HEK293 (cell line): Measurements from ENCODE around the gene ZFP3.

Experiments
- CTCF ChIA-PET: fragments of 350-600 bp; formaldehyde crosslinking; extraction: SDS; loops from one replicate; lab custom pipeline; 2021; ENCODE audit warnings: antibody characterized with exemption; lab: Yijun Ruan, JAX
- POLR2A ChIA-PET: fragments of 300-600 bp; formaldehyde crosslinking; extraction: SDS; loops from one replicate; lab custom pipeline; 2020; ENCODE audit warnings: antibody characterized with exemption, inconsistent platforms; lab: Yijun Ruan, JAX
- H3K27ac ChIP-seq: fragments of 200-500 bp; sonication (Bioruptor generic); 2 replicates; pipeline ENCODE4 v1.5.1; 2014; ENCODE audit warnings: low read depth, low read length, control low read depth, inconsistent platforms; ENCODE audit errors: extremely low read depth
- H3K36me3 ChIP-seq, 2 experiments: fragments of 200-500 bp in 1 of 2; sonication (Bioruptor generic) in 1 of 2; 1 replicate in 1 of 2; 2 replicates in 1 of 2; pipeline ENCODE4 v1.5.1; 2014 to 2017; ENCODE audit warnings: inconsistent platforms in 2 of 2, low read length in 2 of 2; ENCODE audit not compliant: control insufficient read depth in 2 of 2, insufficient read depth in 1 of 2
- H3K4me1 ChIP-seq: fragments of 200-500 bp; sonication (Bioruptor generic); 2 replicates; pipeline ENCODE4 v1.5.1; 2014; ENCODE audit warnings: mild to moderate bottlenecking, low read length, inconsistent platforms; ENCODE audit not compliant: control insufficient read depth, insufficient read depth
- H3K4me3 ChIP-seq: 2 replicates; pipeline ENCODE4 v1.5.1; 2011; ENCODE audit warnings: low read depth, mild to moderate bottlenecking, control low read depth, low read length, moderate library complexity
- H3K9me3 ChIP-seq: fragments of 200-500 bp; sonication (Bioruptor generic); 2 replicates; pipeline ENCODE4 v1.5.1; 2014; ENCODE audit warnings: low read depth, low read length, inconsistent platforms; ENCODE audit not compliant: control insufficient read depth, insufficient read depth
- GLI4 ChIP-seq: fragments of 450-650 bp; formaldehyde crosslinking; IDR thresholded peaks from 2 replicates; pipeline ENCODE4 v1.5.1; 2016; ENCODE audit warnings: missing biosample characterization, missing genetic modification characterization
- HOXD13 ChIP-seq: sonication (generic); formaldehyde crosslinking; IDR thresholded peaks from 2 replicates; pipeline ENCODE4 v1.8.0; 2022; ENCODE audit warnings: missing genetic modification reagents, borderline replicate concordance
- IKZF3 ChIP-seq: fragments of 450-650 bp; IDR thresholded peaks from 2 replicates; pipeline ENCODE4 v1.5.0; 2018; ENCODE audit warnings: missing biosample characterization, mild to moderate bottlenecking, missing genetic modification characterization, moderate library complexity
- TCF7L2 ChIP-seq: IDR thresholded peaks from 2 replicates; pipeline ENCODE4 v1.6.1; 2011; ENCODE audit warnings: low read depth, mild to moderate bottlenecking, inconsistent platforms, low read length, moderate library complexity, borderline replicate concordance
- YY2 ChIP-seq: fragments of 450-650 bp; formaldehyde crosslinking; IDR thresholded peaks from 2 replicates; pipeline ENCODE4 v1.5.1; 2016; ENCODE audit warnings: missing biosample characterization, missing genetic modification characterization
- ZBTB17 ChIP-seq: fragments of 450-650 bp; formaldehyde crosslinking; IDR thresholded peaks from 2 replicates; pipeline ENCODE4 v1.5.1; 2016; ENCODE audit warnings: missing biosample characterization, missing genetic modification characterization
- ZBTB26 ChIP-seq: fragments of 450-650 bp; formaldehyde crosslinking; optimal IDR thresholded peaks from 2 replicates; pipeline ENCODE3; 2016; ENCODE audit warnings: missing biosample characterization, mild to moderate bottlenecking, missing genetic modification characterization
- ZNF10 ChIP-seq: fragments of 450-650 bp; formaldehyde crosslinking; IDR thresholded peaks from 2 replicates; pipeline ENCODE4 v1.5.1; 2017; ENCODE audit warnings: missing biosample characterization, missing genetic modification characterization
- ZNF138 ChIP-seq: fragments of 450-650 bp; formaldehyde crosslinking; IDR thresholded peaks from 2 replicates; pipeline ENCODE4 v1.5.1; 2016; ENCODE audit warnings: missing biosample characterization, missing genetic modification characterization, borderline replicate concordance
- ZNF148 ChIP-seq: fragments of 450-650 bp; formaldehyde crosslinking; IDR thresholded peaks from 2 replicates; pipeline ENCODE4 v1.5.0; 2017; ENCODE audit warnings: missing biosample characterization, missing genetic modification characterization, borderline replicate concordance
- ZNF266 ChIP-seq: fragments of 450-650 bp; formaldehyde crosslinking; IDR thresholded peaks from 2 replicates; pipeline ENCODE4 v1.5.1; 2016; ENCODE audit warnings: missing biosample characterization, missing genetic modification characterization, low read depth
- ZNF488 ChIP-seq: fragments of 450-650 bp; formaldehyde crosslinking; IDR thresholded peaks from 2 replicates; pipeline ENCODE4 v1.5.1; 2016; ENCODE audit warnings: missing biosample characterization, missing genetic modification characterization
- ZNF514 ChIP-seq: fragments of 450-650 bp; formaldehyde crosslinking; IDR thresholded peaks from 2 replicates; pipeline ENCODE4 v1.5.1; 2016; ENCODE audit warnings: missing biosample characterization, missing genetic modification characterization
- ZNF521 ChIP-seq: fragments of 450-650 bp; formaldehyde crosslinking; IDR thresholded peaks from 2 replicates; pipeline ENCODE4 v1.5.1; 2017; ENCODE audit warnings: missing biosample characterization, mild to moderate bottlenecking, missing genetic modification characterization
- ZNF548 ChIP-seq: fragments of 450-650 bp; formaldehyde crosslinking; IDR thresholded peaks from 2 replicates; pipeline ENCODE4 v1.5.1; 2016; ENCODE audit warnings: missing biosample characterization, missing genetic modification characterization
- ZNF629 ChIP-seq: fragments of 450-650 bp; formaldehyde crosslinking; IDR thresholded peaks from 2 replicates; pipeline ENCODE4 v1.5.1; 2017; ENCODE audit warnings: missing biosample characterization, missing genetic modification characterization
- ZNF677 ChIP-seq: fragments of 450-650 bp; IDR thresholded peaks from 2 replicates; pipeline ENCODE4 v1.5.0; 2018; ENCODE audit warnings: missing biosample characterization, mild to moderate bottlenecking, missing genetic modification characterization, moderate library complexity
- ZNF701 ChIP-seq: fragments of 450-650 bp; formaldehyde crosslinking; IDR thresholded peaks from 2 replicates; pipeline ENCODE4 v1.5.1; 2016; ENCODE audit warnings: missing biosample characterization, missing genetic modification characterization

The ZFP3 gene

GRCh38 chr17:5115673-5116651 lies 37.7 kb downstream of the ZFP3 start, which contains the start of gene USP6:
Gene USP6, plus strand, starts transcription at chr17:5116032. Its CDS starts 14,336 bp downstream, at chr17:5130368.
- POLR2A ChIA-PET: no interaction called here

GRCh38 chr17:5118219-5118618 lies 40.0 kb downstream of the ZFP3 start:
- peak; percentile 71 for TF ChIP-seq ZBTB17 (tag by site-specific recombination)
- TF ChIP-seq ZNF148 (tag by site-specific recombination): no peak
- no peak for TF ChIP-seq ZNF138
- Histone ChIP-seq H3K4me3 (no peak overlapping the region), H3K4me1 (no peaks in the 10 kb centered on the region), H3K36me3 (peaks cover 0 to 11% of the 10 kb centered on the region in 2 experiments; a peak in 2 of 3 replicates), H3K27ac (no peak overlapping the region), H3K9me3 (no peaks in the 10 kb centered on the region)
- ChIA-PET CTCF (no interaction called here), POLR2A (no interaction called here)

More at GRCh38 chr17:5115673-5116651, 37.7 kb downstream of the ZFP3 start, which contains the start of gene USP6:
- Histone ChIP-seq H3K27ac (no peak within 1 kb of the TSS), H3K9me3 (no peaks in the 10 kb centered on the region), H3K4me1 (no peaks in the 10 kb centered on the region), H3K36me3 (peaks cover 0 to 14% of the 10 kb centered on the region in 2 experiments; a peak in 2 of 3 replicates), H3K4me3 (no peak within 1 kb of the TSS)
- CTCF ChIA-PET: no interaction called here
- TF ChIP-seq HOXD13 (no peak), GLI4 (no peak), YY2 (tag by site-specific recombination) (no peak), ZNF488 (no peak), ZNF629 (tag by site-specific recombination) (no peak), ZBTB26 (no peak), ZNF514 (tag by site-specific recombination) (no peak), TCF7L2 (no peak), ZNF521 (tag by site-specific recombination) (no peak), ZNF677 (no peak), ZNF10 (tag by site-specific recombination) (no peak), ZNF548 (tag by site-specific recombination) (no peak), ZNF266 (tag by site-specific recombination) (no peak), IKZF3 (tag by site-specific recombination) (no peak), ZNF701 (tag by site-specific recombination) (no peak)
